ENCODE results near the gene RBPJ. TPM values are rescaled to one million over a fixed set of nuclear protein-coding genes. Genes with fewer than 3 reads are reported as not detected.

Gene RBPJ
- total RNA-seq, 4 donors from 2014 or later: 28.7 to 65.6 (median 37.1) TPM

GRCh38 chr4:26296021-26296420, 24.8 kb upstream of the RBPJ start:
- Histone ChIP-seq H3K4me3 (no peak overlapping the region), H3K27ac (peak overlapping the region in 1 of 4 donors; percentile 0), H3K36me3 (no peaks in the 10 kb centered on the region), H3K27me3 (peaks cover 0 to 5% (median 0%) of the 10 kb centered on the region in 4 donors), H3K4me1 (peaks cover 0 to 24% (median 0%) of the 10 kb centered on the region in 3 donors), H3K9me3 (no peaks in the 10 kb centered on the region)
- no peak for TF ChIP-seq POLR2A (IDR thresholded peaks at IDR 0.05)
- TF ChIP-seq CTCF (IDR thresholded peaks at IDR 0.05): no peak
- WGBS, 2 donors: 78 to 84% methylated on average over 2 of the region's 2 CpGs
- DNase-seq: no peak
- intact Hi-C loops (cut with DNase I): no loop called here

- Histone ChIP-seq H3K36me3 (no peaks in the 10 kb centered on the region), H3K9me3 (no peaks in the 10 kb centered on the region), H3K27ac (no peak overlapping the region), H3K4me3 (no peak overlapping the region), H3K27me3 (peaks cover 0 to 5% (median 0%) of the 10 kb centered on the region in 4 donors), H3K4me1 (peaks cover 0 to 24% (median 0%) of the 10 kb centered on the region in 3 donors)
- no peak for TF ChIP-seq POLR2A (IDR thresholded peaks at IDR 0.05)
- TF ChIP-seq CTCF (IDR thresholded peaks at IDR 0.05): no peak
- 87 to 98% methylated on average over 4 of the region's 4 CpGs for WGBS, 2 donors
- intact Hi-C loops (cut with DNase I): no loop called here
- DNase-seq: no peak
These were observed 24.3 kb upstream of the RBPJ start for GRCh38 chr4:26296514-26296913.

GRCh38 chr4:26297219-26297618, 23.6 kb upstream of the RBPJ start:
- WGBS, 2 donors: 84 to 88% methylated on average over 7 of the region's 7 CpGs

GRCh38 chr4:26298198-26298947, 22.4 kb upstream of the RBPJ start:
- intact Hi-C loops (cut with DNase I): no loop called here
- Histone ChIP-seq H3K9me3 (no peaks in the 10 kb centered on the region), H3K36me3 (no peaks in the 10 kb centered on the region), H3K4me3 (no peak overlapping the region), H3K27ac (peak overlapping the region in 3 of 4 donors; percentile 12 to 72 (median 53)), H3K27me3 (peaks cover 0 to 5% (median 0%) of the 10 kb centered on the region in 4 donors), H3K4me1 (peaks cover 0 to 24% (median 0%) of the 10 kb centered on the region in 3 donors)
- no peak for DNase-seq
- no peak for TF ChIP-seq POLR2A (IDR thresholded peaks at IDR 0.05)
- no peak for TF ChIP-seq CTCF (IDR thresholded peaks at IDR 0.05)
- WGBS, 2 donors: 44 to 60% methylated on average over 5 of the region's 5 CpGs

More at GRCh38 chr4:26297219-26297618, 23.6 kb upstream of the RBPJ start:
- no peak for DNase-seq
- TF ChIP-seq POLR2A (IDR thresholded peaks at IDR 0.05) (no peak), CTCF (IDR thresholded peaks at IDR 0.05) (no peak)
- peaks cover 0 to 5% (median 0%) of the 10 kb centered on the region in 4 donors for H3K27me3 ChIP-seq
- H3K27ac ChIP-seq: no peak overlapping the region
- H3K4me3 ChIP-seq: no peak overlapping the region
- intact Hi-C loops (cut with DNase I): no loop called here
- H3K36me3 ChIP-seq: no peaks in the 10 kb centered on the region
- no peaks in the 10 kb centered on the region for H3K9me3 ChIP-seq
- peaks cover 0 to 24% (median 0%) of the 10 kb centered on the region in 3 donors for H3K4me1 ChIP-seq

GRCh38 chr4:26299254-26299882, 21.4 kb upstream of the RBPJ start:
- Histone ChIP-seq H3K27ac (peak overlapping the region in 3 of 4 donors; percentile 12 to 72 (median 54)), H3K9me3 (no peaks in the 10 kb centered on the region), H3K4me3 (peak overlapping the region in 1 of 4 donors; percentile 5), H3K27me3 (peaks cover 0 to 5% (median 0%) of the 10 kb centered on the region in 4 donors), H3K36me3 (no peaks in the 10 kb centered on the region), H3K4me1 (peaks cover 0 to 24% (median 0%) of the 10 kb centered on the region in 3 donors)
- no peak for TF ChIP-seq POLR2A (IDR thresholded peaks at IDR 0.05)
- no peak for TF ChIP-seq CTCF (IDR thresholded peaks at IDR 0.05)
- intact Hi-C loops (cut with DNase I): no loop called here
- no peak for DNase-seq
- 51 to 74% methylated on average over 8 to 9 of the region's 9 CpGs for WGBS, 2 donors

Data from esophagus squamous epithelium (tissue), 5 donors.